GM23338 (cell line): ENCODE data around the gene CSGALNACT2.

Experiments used
- CREB1 ChIP-seq: fragments of 250-450 bp; sonication (Bioruptor Pico); IDR thresholded peaks from 2 replicates; pipeline ENCODE4 v1.5.0; 2020; ENCODE audit warnings: low read depth, mild to moderate bottlenecking, moderate library complexity
- ETS1 ChIP-seq: IDR thresholded peaks from 2 replicates; pipeline ENCODE4 v1.6.1; 2016; ENCODE audit warnings: antibody characterized with exemption
- EZH2 ChIP-seq: fragments of 200-600 bp; sonication (generic); IDR thresholded peaks from one replicate; pipeline ENCODE4 v1.8.0; 2017; ENCODE audit warnings: antibody characterized with exemption, mild to moderate bottlenecking, low read depth; ENCODE audit not compliant: unreplicated experiment
- EZH2phosphoT487 ChIP-seq: fragments of 200-600 bp; sonication (generic); IDR thresholded peaks from one replicate; pipeline ENCODE4 v1.8.1; 2018; ENCODE audit warnings: antibody characterized with exemption; ENCODE audit not compliant: unreplicated experiment
- JUNB ChIP-seq: IDR thresholded peaks from one replicate; pipeline ENCODE4 v1.6.1; 2016; ENCODE audit warnings: antibody characterized with exemption; ENCODE audit not compliant: unreplicated experiment
- NANOG ChIP-seq: IDR thresholded peaks from 2 replicates; pipeline ENCODE4 v1.6.1; 2016; ENCODE audit warnings: antibody characterized with exemption, borderline replicate concordance
- POLR2AphosphoS5 ChIP-seq: IDR thresholded peaks from 2 replicates; pipeline ENCODE4 v1.6.1; 2016; ENCODE audit warnings: antibody characterized with exemption, low read depth
- REST ChIP-seq: IDR thresholded peaks from one replicate; pipeline ENCODE4 v1.6.1; 2018; ENCODE audit warnings: antibody characterized with exemption; ENCODE audit not compliant: unreplicated experiment
- STAT1 ChIP-seq: IDR thresholded peaks from one replicate; pipeline ENCODE4 v1.6.1; 2016; ENCODE audit warnings: antibody characterized with exemption; ENCODE audit not compliant: unreplicated experiment
- ZNF114 ChIP-seq: fragments of 250-450 bp; sonication (Bioruptor Pico); IDR thresholded peaks from 2 replicates; pipeline ENCODE4 v1.5.0; 2020; ENCODE audit warnings: mild to moderate bottlenecking, moderate library complexity
- ZNF331 ChIP-seq: fragments of 250-450 bp; sonication (Bioruptor Pico); IDR thresholded peaks from 2 replicates; pipeline ENCODE4 v1.5.0; 2020; ENCODE audit warnings: low read depth, mild to moderate bottlenecking, moderate library complexity
- ZNF462 ChIP-seq: fragments of 250-450 bp; sonication (Bioruptor Pico); IDR thresholded peaks from 2 replicates; pipeline ENCODE4 v1.5.0; 2020; ENCODE audit warnings: mild to moderate bottlenecking, moderate library complexity
- TF ChIP-seq, protein P1 (sequence below), 2 experiments: fragments of 200-600 bp in 1 of 2; sonication (generic) in 1 of 2; conservative IDR thresholded peaks; 2 replicates each; pipeline versions ENCODE4 v1.5.1 to v1.6.1; 2016 to 2017; ENCODE audit warnings: antibody characterized with exemption in 2 of 2, low read depth in 2 of 2, mild to moderate bottlenecking in 2 of 2, moderate library complexity in 1 of 2

- TF ChIP-seq NANOG, result no peak
- TF ChIP-seq EZH2, result no peak
- TF ChIP-seq, protein P1, sequence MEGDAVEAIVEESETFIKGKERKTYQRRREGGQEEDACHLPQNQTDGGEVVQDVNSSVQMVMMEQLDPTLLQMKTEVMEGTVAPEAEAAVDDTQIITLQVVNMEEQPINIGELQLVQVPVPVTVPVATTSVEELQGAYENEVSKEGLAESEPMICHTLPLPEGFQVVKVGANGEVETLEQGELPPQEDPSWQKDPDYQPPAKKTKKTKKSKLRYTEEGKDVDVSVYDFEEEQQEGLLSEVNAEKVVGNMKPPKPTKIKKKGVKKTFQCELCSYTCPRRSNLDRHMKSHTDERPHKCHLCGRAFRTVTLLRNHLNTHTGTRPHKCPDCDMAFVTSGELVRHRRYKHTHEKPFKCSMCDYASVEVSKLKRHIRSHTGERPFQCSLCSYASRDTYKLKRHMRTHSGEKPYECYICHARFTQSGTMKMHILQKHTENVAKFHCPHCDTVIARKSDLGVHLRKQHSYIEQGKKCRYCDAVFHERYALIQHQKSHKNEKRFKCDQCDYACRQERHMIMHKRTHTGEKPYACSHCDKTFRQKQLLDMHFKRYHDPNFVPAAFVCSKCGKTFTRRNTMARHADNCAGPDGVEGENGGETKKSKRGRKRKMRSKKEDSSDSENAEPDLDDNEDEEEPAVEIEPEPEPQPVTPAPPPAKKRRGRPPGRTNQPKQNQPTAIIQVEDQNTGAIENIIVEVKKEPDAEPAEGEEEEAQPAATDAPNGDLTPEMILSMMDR (conservative IDR thresholded peaks at IDR 0.05; ENCODE audit: low read depth in 2 of 2), result no peak
- no peak for TF ChIP-seq EZH2phosphoT487
- TF ChIP-seq POLR2AphosphoS5, result no peak
- no peak for TF ChIP-seq REST
- no peak for TF ChIP-seq ZNF331 (CRISPR knock-in tag)
- TF ChIP-seq JUNB, result no peak
- no peak for TF ChIP-seq ZNF114 (CRISPR knock-in tag)
- TF ChIP-seq STAT1, result no peak
- no peak for TF ChIP-seq CREB1 (CRISPR knock-in tag)
- TF ChIP-seq ETS1, result no peak
- TF ChIP-seq ZNF462 (CRISPR knock-in tag), result no peak
These were observed 72.3 kb downstream of the CSGALNACT2 start for GRCh38 chr10:43210556-43210955.
